Measurements from ENCODE around the gene OR7D4. TPM values are rescaled to one million over a fixed set of nuclear protein-coding genes. Genes with fewer than 3 reads are reported as not detected.

OR7D4 gene
- total RNA-seq (2022; extraction: Qiagen RNA extraction; ENCODE audit: low read depth), result not detected in 5 replicates

GRCh38 chr19:9219489-9219888 lies at the start of gene OR7D4:
TSS of gene OR7D4 (minus strand) at chr19:9219589. CDS start at chr19:9214837, 4,752 bp downstream.

GRCh38 chr19:9250630-9251029 lies 31.2 kb upstream of the OR7D4 start, which contains the start of gene OR7E24:
TSS of gene OR7E24 (plus strand) at chr19:9250930. CDS start at chr19:9251044, 114 bp downstream.

GRCh38 chr19:9178901-9179300 lies 40.5 kb downstream of the OR7D4 start, which contains the start of gene OR7D2:
TSS of gene OR7D2 (plus strand) at chr19:9178979. CDS start at chr19:9185782, 6,803 bp downstream.

Other genes with a start within 250 kb of the OR7D4 start
- gene MUC16, start 209.2 kb downstream of the OR7D4 start, total RNA-seq (2022; extraction: Qiagen RNA extraction; ENCODE audit: low read depth), result 0.02 to 0.23 TPM (median 0.04 TPM) in 4 of 5 replicates, not detected in the other
- gene OR1M1, start 132.5 kb downstream of the OR7D4 start, total RNA-seq (2022; extraction: Qiagen RNA extraction; ENCODE audit: low read depth), result not detected in 5 replicates
- not detected in 5 replicates for gene OR7G2, start 112.1 kb downstream of the OR7D4 start, total RNA-seq (2022; extraction: Qiagen RNA extraction; ENCODE audit: low read depth)
- not detected in 5 replicates for gene OR7G1, start 103.8 kb downstream of the OR7D4 start, total RNA-seq (2022; extraction: Qiagen RNA extraction; ENCODE audit: low read depth)
- not detected in 5 replicates for gene OR7G3, start 92.6 kb downstream of the OR7D4 start, total RNA-seq (2022; extraction: Qiagen RNA extraction; ENCODE audit: low read depth)
- gene ZNF317, start 79.2 kb downstream of the OR7D4 start, total RNA-seq (2022; extraction: Qiagen RNA extraction; ENCODE audit: low read depth), result 16.8 to 20.4 TPM (median 18.5 TPM) in 5 replicates
- not detected in 5 replicates for gene OR7D2, start 40.6 kb downstream of the OR7D4 start, total RNA-seq (2022; extraction: Qiagen RNA extraction; ENCODE audit: low read depth)
- gene OR7E24, start 31.3 kb upstream of the OR7D4 start, total RNA-seq (2022; extraction: Qiagen RNA extraction; ENCODE audit: low read depth), result not detected in 5 replicates
- 0.34 to 1.8 TPM (median 1.3 TPM) in 5 replicates for gene ZNF699, start 90.2 kb upstream of the OR7D4 start, total RNA-seq (2022; extraction: Qiagen RNA extraction; ENCODE audit: low read depth)
- gene ZNF559, start 104.6 kb upstream of the OR7D4 start, total RNA-seq (2022; extraction: Qiagen RNA extraction; ENCODE audit: low read depth), result 2.9 to 6.4 TPM (median 4.8 TPM) in 5 replicates
- gene ZNF177, start 143.4 kb upstream of the OR7D4 start, total RNA-seq (2022; extraction: Qiagen RNA extraction; ENCODE audit: low read depth), result 0.22 to 0.64 TPM (median 0.59 TPM) in 5 replicates
- 3.2 to 3.9 TPM (median 3.7 TPM) in 5 replicates for gene ZNF266, start 216.0 kb upstream of the OR7D4 start, total RNA-seq (2022; extraction: Qiagen RNA extraction; ENCODE audit: low read depth)

All from A549 treated with GW870086 at 1 μM for 4 hours (cell line).